Activated CD4-positive, alpha-beta T cell treated with anti-CD3 and anti-CD28 coated beads, Interleukin-2, Interleukin-4, amounts not matched to agents 100 ng/mL and 50 ng/mL, durations not matched to agents 16 hours and 8 hours (primary cell): ENCODE results near the gene CA10.

Source experiments
- DNase-seq: peaks from one replicate; pipeline ENCODE4 v3.0.0-alpha.2; 2020; ENCODE audit warnings: low spot score

Gene CA10

DNA sequence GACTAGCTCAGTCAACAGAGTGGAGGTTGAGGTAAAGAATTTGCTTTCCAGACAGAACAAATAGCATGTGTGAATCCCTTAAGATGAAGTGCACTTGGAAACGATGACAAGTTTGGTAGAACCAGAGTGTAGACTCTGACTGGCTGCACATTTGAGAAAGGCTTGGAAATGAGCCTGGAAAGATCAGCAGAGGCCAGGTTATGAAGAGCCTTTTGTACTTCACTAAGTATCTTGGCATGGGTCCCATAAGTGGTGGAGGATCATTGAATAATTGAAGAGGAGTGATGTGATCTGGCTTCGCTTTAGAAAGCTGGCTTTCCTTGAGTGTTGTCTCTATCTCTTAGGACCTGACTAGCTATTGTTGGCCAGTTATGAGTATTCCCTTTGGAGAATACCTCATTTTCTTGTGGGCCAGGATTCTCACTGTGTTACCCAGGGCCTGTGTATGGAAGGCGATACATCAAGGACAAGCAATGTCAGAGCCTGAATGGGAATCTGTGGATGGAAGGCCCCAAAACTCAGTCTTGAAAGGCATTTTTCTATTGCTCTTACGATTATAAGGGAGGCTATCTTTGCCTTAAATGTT lies 568.4 kb downstream of the CA10 start:
- DNase-seq, result no peak

GRCh38 chr17:51588063-51588462 lies 570.5 kb downstream of the CA10 start:
- DNase-seq, result no peak

DNA sequence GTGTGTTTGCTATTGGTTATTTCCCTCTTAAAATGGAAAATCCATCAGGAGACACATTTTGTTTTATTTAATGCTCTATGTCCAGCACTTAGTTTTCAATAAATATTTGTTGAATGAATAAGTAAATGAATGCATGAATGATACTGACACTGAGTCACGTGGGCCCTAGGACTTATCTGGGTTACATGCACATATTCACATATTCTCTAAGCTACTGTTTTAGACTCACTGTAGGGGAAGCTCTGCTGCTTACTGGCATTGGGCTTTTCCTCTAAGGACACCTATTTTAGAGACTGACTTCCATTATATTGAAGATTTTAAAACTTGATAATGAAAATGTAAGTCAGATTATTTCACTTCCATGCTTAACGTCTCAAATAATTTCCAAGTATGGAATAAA lies 571.0 kb downstream of the CA10 start:
- DNase-seq, result no peak

GRCh38 chr17:51585514-51586104 lies 572.9 kb downstream of the CA10 start:
- no peak for DNase-seq

- DNase-seq, result no peak
Measured at GRCh38 chr17:51580869-51581268, 577.6 kb downstream of the CA10 start.
